ENCODE results near the gene VWA2.

VWA2 gene

GRCh38 chr10:114276671-114277070, 37.6 kb downstream of the VWA2 start:
- DNase-seq: no peak

DNA sequence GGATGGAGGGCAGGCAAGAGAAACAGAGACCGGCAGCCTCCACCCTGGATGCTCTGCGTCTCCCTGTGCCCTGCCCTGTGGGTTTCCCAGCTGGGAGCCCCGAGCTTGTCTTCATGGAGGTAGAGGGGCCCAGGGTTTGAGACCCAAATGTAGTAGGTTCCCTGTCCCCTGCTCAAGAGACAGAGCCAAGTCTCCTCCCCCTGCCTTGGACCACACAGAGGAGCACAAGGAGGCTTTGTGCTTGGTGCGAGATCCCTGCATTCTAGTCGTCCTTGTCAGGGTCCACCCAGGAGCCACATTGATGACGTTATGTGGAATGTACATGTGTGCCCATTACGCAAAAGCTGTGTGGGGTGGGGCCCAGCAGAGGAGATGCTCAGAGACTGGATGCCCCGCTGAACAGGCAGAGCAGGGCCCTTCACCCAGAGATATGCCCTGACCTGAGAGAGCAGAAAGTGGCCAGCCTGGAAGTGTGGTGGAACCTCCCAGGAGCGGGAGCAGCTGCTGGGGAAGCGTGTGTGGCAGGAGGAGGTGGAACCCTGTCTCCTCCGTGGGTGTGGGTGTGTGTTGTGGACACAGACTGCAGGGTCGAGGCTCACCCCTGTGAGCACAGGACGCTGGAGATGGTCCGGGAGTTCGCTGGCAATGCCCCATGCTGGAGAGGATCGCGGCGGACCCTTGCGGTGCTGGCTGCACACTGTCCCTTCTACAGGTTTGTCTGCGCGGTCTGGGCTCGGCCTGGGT, 39.3 kb downstream of the VWA2 start:
- no peak for DNase-seq

DNA sequence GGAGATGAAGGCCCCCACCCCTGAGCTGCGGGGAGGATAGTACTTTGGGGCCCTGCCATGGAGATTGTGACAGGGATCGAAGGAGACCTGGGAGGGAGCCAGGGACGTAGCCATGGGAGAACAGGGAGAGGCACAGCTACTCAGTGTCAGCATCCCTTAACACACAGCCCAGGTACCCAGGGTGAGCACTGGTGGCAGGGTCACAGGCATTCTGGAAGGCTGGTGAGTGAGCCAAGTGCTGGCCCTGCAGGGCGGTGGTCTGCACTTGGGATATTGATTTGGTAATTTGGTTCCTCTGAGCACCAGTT, 39.8 kb downstream of the VWA2 start:
- DNase-seq: no peak

GRCh38 chr10:114279289-114279688, 40.2 kb downstream of the VWA2 start:
- no peak for DNase-seq

- no peak for DNase-seq
These were observed 41.0 kb downstream of the VWA2 start for GRCh38 chr10:114279901-114280644.

DNA sequence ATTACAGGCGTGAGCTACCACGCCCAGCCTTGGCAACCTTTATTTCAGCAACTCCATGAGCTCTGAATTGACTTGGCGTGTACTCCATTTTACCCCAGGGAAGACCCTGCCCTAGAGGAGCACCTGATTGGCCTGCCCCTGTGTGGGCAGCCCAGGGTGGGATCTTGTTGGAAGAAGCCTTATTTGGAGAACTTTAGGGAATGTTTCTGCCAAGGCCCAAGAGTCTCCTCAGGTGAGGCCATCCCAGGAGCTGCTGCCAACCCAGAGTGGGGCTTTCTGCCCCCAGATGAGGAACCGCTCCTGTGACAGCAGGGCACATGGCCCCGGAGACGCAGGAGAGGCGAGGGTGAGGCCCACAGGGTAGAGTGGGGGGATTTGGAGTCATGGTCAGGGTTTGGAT, 42.0 kb downstream of the VWA2 start:
- no peak for DNase-seq

DNA sequence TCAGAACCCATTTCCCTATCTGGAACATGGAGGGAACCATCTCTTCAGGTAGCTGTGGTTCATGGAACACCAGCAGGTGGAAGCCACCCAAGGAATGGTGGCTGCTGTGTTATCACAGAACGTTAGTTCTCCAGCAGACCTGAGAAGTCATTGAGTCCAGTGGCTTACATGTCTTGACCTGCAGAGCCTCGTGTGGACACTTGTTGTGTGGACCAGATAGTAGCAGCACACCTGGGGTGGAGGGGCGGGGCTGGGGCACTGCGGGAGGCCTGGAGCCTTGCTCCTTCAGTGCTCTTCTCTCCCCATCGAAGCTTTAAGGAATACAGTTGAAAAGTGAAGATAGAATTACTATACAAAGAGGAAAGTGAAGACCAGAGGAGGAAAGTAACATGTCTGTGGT, 42.4 kb downstream of the VWA2 start:
- no peak for DNase-seq

GRCh38 chr10:114282526-114282925, 43.5 kb downstream of the VWA2 start:
- DNase-seq: no peak

DNA sequence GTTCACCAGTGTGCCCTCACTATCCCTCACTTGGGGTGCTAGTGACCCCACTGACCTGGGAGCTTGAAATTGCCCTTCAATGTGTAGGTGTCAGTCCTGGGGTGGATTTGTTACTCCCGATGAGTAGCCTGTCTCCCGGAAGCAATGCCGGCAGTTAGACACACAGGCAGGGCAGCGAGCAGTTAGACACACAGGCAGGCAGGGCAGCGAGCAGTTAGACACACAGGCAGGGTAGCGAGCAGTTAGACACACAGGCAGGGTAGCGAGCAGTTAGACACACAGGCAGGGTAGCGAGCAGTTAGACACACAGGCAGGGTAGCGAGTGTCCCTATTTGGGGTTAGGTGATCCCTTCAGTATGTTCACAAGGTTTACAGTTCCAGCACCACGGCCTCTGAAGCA, 44.0 kb downstream of the VWA2 start:
- no peak for DNase-seq

DNA sequence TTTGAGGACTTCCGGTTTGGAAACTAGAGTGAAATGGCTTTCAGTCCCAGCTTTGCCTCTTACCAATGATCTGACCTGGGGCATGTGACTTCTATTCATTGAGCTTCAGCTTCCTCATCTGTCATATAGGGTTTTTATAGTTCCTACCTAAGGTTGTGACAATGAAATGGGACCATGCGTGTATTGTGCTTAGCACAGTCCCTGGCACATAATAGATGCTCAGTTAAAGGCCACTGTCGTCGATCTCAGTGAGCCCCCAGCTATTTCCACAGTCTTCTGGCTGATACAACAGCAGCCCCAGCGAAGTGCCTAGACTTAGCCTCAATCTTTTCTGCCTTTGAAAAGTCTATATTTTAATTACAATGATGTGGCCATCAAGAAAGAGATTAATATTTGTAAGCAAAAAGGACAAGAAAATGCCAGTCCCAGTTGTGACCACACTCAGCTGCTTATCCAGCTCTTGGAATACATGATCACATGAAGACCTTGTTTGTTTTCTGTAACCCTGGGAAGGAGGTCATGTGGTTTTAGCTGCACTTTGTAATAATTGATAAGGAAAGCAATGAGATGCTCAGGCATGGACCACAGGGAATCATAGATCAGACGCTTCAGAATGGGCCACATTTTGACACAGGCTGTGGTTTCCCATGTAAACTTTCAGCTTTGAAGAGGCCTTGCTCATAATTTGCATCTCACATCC, 44.6 kb downstream of the VWA2 start:
- no peak for DNase-seq

- no peak for DNase-seq
These were observed 45.5 kb downstream of the VWA2 start for GRCh38 chr10:114284346-114285071.

DNA sequence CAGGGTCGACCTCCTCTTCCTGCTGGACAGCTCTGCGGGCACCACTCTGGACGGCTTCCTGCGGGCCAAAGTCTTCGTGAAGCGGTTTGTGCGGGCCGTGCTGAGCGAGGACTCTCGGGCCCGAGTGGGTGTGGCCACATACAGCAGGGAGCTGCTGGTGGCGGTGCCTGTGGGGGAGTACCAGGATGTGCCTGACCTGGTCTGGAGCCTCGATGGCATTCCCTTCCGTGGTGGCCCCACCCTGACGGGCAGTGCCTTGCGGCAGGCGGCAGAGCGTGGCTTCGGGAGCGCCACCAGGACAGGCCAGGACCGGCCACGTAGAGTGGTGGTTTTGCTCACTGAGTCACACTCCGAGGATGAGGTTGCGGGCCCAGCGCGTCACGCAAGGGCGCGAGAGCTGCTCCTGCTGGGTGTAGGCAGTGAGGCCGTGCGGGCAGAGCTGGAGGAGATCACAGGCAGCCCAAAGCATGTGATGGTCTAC, 46.9 kb downstream of the VWA2 start:
- no peak for DNase-seq

DNA sequence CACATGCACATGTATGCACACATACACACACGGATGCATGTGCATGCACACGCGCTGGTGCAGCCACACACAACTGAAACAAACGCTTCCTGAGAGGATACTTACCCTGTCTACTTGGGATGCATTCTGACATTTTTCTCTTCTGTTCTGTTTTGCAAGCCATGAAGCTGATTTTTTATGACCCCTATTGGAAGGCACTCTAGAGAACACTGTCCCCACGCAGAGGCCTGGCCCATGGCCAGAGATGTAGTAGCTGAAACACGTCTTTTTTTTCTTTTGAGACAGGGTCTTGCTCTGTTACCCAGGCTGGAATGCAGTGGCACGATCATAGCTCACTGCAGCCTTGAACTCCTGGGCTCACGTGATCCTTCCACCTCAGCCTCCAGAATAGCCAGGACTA, 47.9 kb downstream of the VWA2 start:
- no peak for DNase-seq

DNA sequence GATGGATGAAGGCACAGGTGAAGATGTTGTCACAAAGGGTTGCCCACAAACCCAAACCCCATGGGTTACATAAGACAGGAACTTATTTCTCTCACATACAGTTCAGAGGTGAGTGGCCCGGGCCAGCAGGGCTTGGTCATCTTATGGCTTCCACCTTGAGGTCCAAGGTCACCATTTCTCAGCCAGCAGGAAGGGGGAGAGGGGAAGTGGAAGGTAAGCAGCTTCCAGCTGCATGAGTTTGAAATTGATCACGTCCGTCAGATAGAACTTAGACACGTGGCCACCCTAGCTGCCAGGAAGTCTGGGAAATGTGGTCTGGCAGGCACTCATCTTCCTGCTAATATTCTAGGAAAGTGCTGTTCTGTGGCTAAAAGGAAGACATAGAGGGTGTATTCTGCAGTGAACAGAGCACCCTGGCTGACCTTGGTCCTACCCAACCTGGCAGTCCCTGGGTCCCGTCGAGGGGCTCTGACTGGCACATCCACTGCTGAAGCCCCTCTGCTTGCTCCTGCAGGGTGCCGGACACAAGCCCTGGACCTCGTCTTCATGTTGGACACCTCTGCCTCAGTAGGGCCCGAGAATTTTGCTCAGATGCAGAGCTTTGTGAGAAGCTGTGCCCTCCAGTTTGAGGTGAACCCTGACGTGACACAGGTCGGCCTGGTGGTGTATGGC, 49.5 kb downstream of the VWA2 start:
- DNase-seq: no peak

- no peak for DNase-seq
These were observed 50.0 kb downstream of the VWA2 start for GRCh38 chr10:114289096-114289436.

DNA sequence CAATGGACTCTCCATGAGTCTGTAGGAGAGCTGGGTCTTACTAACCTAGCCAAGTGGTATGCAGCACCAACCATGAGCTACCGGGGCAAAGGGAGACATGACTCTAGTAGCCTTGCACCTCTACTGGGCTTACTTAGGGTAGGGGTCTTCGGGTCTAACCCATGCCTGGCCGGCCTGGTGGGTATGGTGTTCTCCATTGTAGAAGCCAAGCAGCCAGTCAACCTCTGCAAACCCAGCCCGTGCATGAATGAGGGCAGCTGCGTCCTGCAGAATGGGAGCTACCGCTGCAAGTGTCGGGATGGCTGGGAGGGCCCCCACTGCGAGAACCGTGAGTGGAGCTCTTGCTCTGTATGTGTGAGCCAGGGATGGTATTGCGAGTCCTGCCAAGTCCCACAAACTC, 51.0 kb downstream of the VWA2 start:
- no peak for DNase-seq

GRCh38 chr10:114291076-114291475, 52.0 kb downstream of the VWA2 start:
- no peak for DNase-seq

- DNase-seq: no peak
These were observed 52.5 kb downstream of the VWA2 start for GRCh38 chr10:114291516-114291915.

DNA sequence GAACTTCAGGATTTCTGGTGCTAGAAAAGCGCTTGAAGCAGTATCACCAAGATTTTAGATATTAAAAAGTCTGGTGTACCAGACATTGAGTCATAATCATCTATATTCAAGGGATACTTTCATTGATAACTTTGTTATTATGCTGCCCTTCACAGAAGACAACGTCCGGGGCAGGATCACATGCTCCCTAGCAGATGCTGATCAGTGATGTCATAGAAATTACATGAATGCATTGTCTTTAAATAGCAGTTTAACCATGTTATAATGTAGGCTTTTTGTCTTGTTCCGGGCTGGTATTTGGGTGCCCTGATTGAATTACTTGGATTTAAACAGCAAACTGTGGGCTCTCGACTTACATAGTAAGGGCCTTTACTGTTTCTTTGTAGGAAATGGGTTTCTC, 54.0 kb downstream of the VWA2 start:
- DNase-seq: no peak

DNA sequence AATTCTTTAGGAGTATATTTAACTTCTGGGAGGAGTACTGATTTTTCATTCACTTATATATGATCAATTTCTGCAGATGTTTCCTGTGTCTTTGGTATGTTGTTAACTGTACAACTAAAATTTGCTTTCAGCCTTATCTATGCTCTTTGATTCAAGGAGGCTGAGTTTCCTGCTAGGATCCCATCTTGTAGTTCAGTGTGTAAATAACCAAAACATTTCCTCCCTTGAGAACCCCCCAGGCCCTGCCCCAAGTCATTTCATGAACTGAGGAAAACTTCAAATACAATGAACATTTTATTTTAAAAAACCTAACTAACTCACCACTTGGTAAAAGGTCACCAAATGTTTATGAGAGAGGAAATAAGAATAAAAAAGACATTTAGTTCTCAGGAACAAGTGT, 55.5 kb downstream of the VWA2 start:
- DNase-seq: no peak

- DNase-seq: no peak
These were observed 56.3 kb downstream of the VWA2 start for GRCh38 chr10:114295393-114295792.

- DNase-seq: no peak
These were observed 58.2 kb downstream of the VWA2 start for GRCh38 chr10:114297136-114297705.

Measured in OCI-M1 (cell line).